HEK293 (cell line): ENCODE measurements around the gene HBA1.

Experiments used
- CTCF ChIA-PET: fragments of 350-600 bp; formaldehyde crosslinking; extraction: SDS; loops from one replicate; lab custom pipeline; 2021; ENCODE audit warnings: antibody characterized with exemption; lab: Yijun Ruan, JAX
- POLR2A ChIA-PET: fragments of 300-600 bp; formaldehyde crosslinking; extraction: SDS; loops from one replicate; lab custom pipeline; 2020; ENCODE audit warnings: antibody characterized with exemption, inconsistent platforms; lab: Yijun Ruan, JAX
- H3K27ac ChIP-seq: fragments of 200-500 bp; sonication (Bioruptor generic); 2 replicates; pipeline ENCODE4 v1.5.1; 2014; ENCODE audit warnings: low read depth, low read length, control low read depth, inconsistent platforms; ENCODE audit errors: extremely low read depth
- H3K36me3 ChIP-seq, 2 experiments: fragments of 200-500 bp in 1 of 2; sonication (Bioruptor generic) in 1 of 2; 1 replicate in 1 of 2; 2 replicates in 1 of 2; pipeline ENCODE4 v1.5.1; 2014 to 2017; ENCODE audit warnings: inconsistent platforms in 2 of 2, low read length in 2 of 2; ENCODE audit not compliant: control insufficient read depth in 2 of 2, insufficient read depth in 1 of 2
- H3K4me1 ChIP-seq: fragments of 200-500 bp; sonication (Bioruptor generic); 2 replicates; pipeline ENCODE4 v1.5.1; 2014; ENCODE audit warnings: mild to moderate bottlenecking, low read length, inconsistent platforms; ENCODE audit not compliant: control insufficient read depth, insufficient read depth
- H3K4me3 ChIP-seq: 2 replicates; pipeline ENCODE4 v1.5.1; 2011; ENCODE audit warnings: low read depth, mild to moderate bottlenecking, control low read depth, low read length, moderate library complexity
- H3K9me3 ChIP-seq: fragments of 200-500 bp; sonication (Bioruptor generic); 2 replicates; pipeline ENCODE4 v1.5.1; 2014; ENCODE audit warnings: low read depth, low read length, inconsistent platforms; ENCODE audit not compliant: control insufficient read depth, insufficient read depth
- EGR2 ChIP-seq: fragments of 450-650 bp; formaldehyde crosslinking; IDR thresholded peaks from 2 replicates; pipeline ENCODE4 v1.5.1; 2016; ENCODE audit warnings: low read depth, missing biosample characterization, missing genetic modification characterization
- KLF1 ChIP-seq: fragments of 450-650 bp; formaldehyde crosslinking; IDR thresholded peaks from 2 replicates; pipeline ENCODE4 v1.5.1; 2016; ENCODE audit warnings: missing biosample characterization, missing genetic modification characterization
- KLF10 ChIP-seq: fragments of 450-650 bp; IDR thresholded peaks from 2 replicates; pipeline ENCODE4 v1.5.1; 2018; ENCODE audit warnings: missing biosample characterization, mild to moderate bottlenecking, missing genetic modification characterization
- PATZ1 ChIP-seq: fragments of 450-650 bp; formaldehyde crosslinking; IDR thresholded peaks from 2 replicates; pipeline ENCODE4 v1.5.1; 2016; ENCODE audit warnings: missing biosample characterization, missing genetic modification characterization
- SETDB1 ChIP-seq: IDR thresholded peaks from one replicate; pipeline ENCODE4 v1.6.1; 2017; ENCODE audit warnings: mild to moderate bottlenecking, low read length, moderate library complexity, mixed read lengths; ENCODE audit not compliant: insufficient read length
- ZBTB17 ChIP-seq: fragments of 450-650 bp; formaldehyde crosslinking; IDR thresholded peaks from 2 replicates; pipeline ENCODE4 v1.5.1; 2016; ENCODE audit warnings: missing biosample characterization, missing genetic modification characterization
- ZBTB20 ChIP-seq: fragments of 450-650 bp; formaldehyde crosslinking; IDR thresholded peaks from 2 replicates; pipeline ENCODE4 v1.5.1; 2016; ENCODE audit warnings: missing biosample characterization, missing genetic modification characterization
- ZNF10 ChIP-seq: fragments of 450-650 bp; formaldehyde crosslinking; IDR thresholded peaks from 2 replicates; pipeline ENCODE4 v1.5.1; 2017; ENCODE audit warnings: missing biosample characterization, missing genetic modification characterization
- ZNF155 ChIP-seq: fragments of 450-650 bp; formaldehyde crosslinking; IDR thresholded peaks from 2 replicates; pipeline ENCODE4 v1.5.1; 2016; ENCODE audit warnings: missing biosample characterization, missing genetic modification characterization
- ZNF18 ChIP-seq: fragments of 450-650 bp; formaldehyde crosslinking; IDR thresholded peaks from 2 replicates; pipeline ENCODE4 v1.5.1; 2016; ENCODE audit warnings: missing biosample characterization, missing genetic modification characterization
- ZNF214 ChIP-seq: fragments of 450-650 bp; formaldehyde crosslinking; IDR thresholded peaks from 2 replicates; pipeline ENCODE4 v1.5.1; 2017; ENCODE audit warnings: missing biosample characterization, mild to moderate bottlenecking, missing genetic modification characterization, borderline replicate concordance
- ZNF510 ChIP-seq: fragments of 450-650 bp; formaldehyde crosslinking; IDR thresholded peaks from 2 replicates; pipeline ENCODE4 v1.5.1; 2018; ENCODE audit warnings: mild to moderate bottlenecking, missing genetic modification characterization, missing biosample characterization; ENCODE audit not compliant: insufficient replicate concordance
- ZNF660 ChIP-seq: fragments of 450-650 bp; IDR thresholded peaks from 2 replicates; pipeline ENCODE4 v1.5.1; 2018; ENCODE audit warnings: missing biosample characterization, mild to moderate bottlenecking, missing genetic modification characterization
- ZNF664 ChIP-seq: fragments of 450-650 bp; formaldehyde crosslinking; IDR thresholded peaks from 2 replicates; pipeline ENCODE4 v1.5.1; 2016; ENCODE audit warnings: missing biosample characterization, missing genetic modification characterization
- ZNF670 ChIP-seq: fragments of 450-650 bp; formaldehyde crosslinking; IDR thresholded peaks from 2 replicates; pipeline ENCODE4 v1.5.1; 2016; ENCODE audit warnings: missing biosample characterization, missing genetic modification characterization, low read depth
- TF ChIP-seq, protein P1 (sequence below): fragments of 450-650 bp; formaldehyde crosslinking; IDR thresholded peaks from 2 replicates; pipeline ENCODE4 v1.5.1; 2016; ENCODE audit warnings: missing biosample characterization, missing genetic modification characterization, borderline replicate concordance
- TF ChIP-seq, protein P2 (sequence below): fragments of 450-650 bp; formaldehyde crosslinking; optimal IDR thresholded peaks from 2 replicates; pipeline ENCODE3; 2016; ENCODE audit warnings: missing biosample characterization, mild to moderate bottlenecking, missing genetic modification characterization

HBA1 gene

GRCh38 chr16:177394-177822 lies 928 bp downstream of the HBA1 start (continued):
- TF ChIP-seq SETDB1 (no peak), KLF10 (0 out of 2 replicates have a peak, but pooled peaks have one; percentile 29), EGR2 (peak; percentile 63; the same call in 1 of the 2 replicates), PATZ1 (tag by site-specific recombination) (no peak), ZNF214 (no peak), ZNF670 (tag by site-specific recombination) (no peak), ZNF18 (tag by site-specific recombination) (no peak), ZNF155 (tag by site-specific recombination) (no peak), ZNF510 (tag by site-specific recombination) (no peak), ZNF660 (tag by site-specific recombination) (no peak), KLF1 (peak; percentile 94)
- TF ChIP-seq, protein P1, sequence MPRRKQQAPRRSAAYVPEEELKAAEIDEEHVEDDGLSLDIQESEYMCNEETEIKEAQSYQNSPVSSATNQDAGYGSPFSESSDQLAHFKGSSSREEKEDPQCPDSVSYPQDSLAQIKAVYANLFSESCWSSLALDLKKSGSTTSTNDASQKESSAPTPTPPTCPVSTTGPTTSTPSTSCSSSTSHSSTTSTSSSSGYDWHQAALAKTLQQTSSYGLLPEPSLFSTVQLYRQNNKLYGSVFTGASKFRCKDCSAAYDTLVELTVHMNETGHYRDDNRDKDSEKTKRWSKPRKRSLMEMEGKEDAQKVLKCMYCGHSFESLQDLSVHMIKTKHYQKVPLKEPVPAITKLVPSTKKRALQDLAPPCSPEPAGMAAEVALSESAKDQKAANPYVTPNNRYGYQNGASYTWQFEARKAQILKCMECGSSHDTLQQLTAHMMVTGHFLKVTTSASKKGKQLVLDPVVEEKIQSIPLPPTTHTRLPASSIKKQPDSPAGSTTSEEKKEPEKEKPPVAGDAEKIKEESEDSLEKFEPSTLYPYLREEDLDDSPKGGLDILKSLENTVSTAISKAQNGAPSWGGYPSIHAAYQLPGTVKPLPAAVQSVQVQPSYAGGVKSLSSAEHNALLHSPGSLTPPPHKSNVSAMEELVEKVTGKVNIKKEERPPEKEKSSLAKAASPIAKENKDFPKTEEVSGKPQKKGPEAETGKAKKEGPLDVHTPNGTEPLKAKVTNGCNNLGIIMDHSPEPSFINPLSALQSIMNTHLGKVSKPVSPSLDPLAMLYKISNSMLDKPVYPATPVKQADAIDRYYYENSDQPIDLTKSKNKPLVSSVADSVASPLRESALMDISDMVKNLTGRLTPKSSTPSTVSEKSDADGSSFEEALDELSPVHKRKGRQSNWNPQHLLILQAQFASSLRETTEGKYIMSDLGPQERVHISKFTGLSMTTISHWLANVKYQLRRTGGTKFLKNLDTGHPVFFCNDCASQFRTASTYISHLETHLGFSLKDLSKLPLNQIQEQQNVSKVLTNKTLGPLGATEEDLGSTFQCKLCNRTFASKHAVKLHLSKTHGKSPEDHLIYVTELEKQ (tag by site-specific recombination): no peak
- TF ChIP-seq, protein P2, sequence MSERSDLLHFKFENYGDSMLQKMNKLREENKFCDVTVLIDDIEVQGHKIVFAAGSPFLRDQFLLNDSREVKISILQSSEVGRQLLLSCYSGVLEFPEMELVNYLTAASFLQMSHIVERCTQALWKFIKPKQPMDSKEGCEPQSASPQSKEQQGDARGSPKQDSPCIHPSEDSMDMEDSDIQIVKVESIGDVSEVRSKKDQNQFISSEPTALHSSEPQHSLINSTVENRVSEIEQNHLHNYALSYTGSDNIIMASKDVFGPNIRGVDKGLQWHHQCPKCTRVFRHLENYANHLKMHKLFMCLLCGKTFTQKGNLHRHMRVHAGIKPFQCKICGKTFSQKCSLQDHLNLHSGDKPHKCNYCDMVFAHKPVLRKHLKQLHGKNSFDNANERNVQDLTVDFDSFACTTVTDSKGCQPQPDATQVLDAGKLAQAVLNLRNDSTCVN: peak; percentile 11

GRCh38 chr16:177981-178667 lies 1.6 kb downstream of the HBA1 start:
- TF ChIP-seq ZBTB17 (tag by site-specific recombination) (0 out of 2 replicates have a peak, but pooled peaks have one; percentile 5), ZNF10 (tag by site-specific recombination) (peak; percentile 86), ZBTB20 (tag by site-specific recombination) (0 out of 2 replicates have a peak, but pooled peaks have one; percentile 6), ZNF664 (tag by site-specific recombination) (no peak)
- TF ChIP-seq, all 188 proteins: peak for 3
- Histone ChIP-seq H3K27ac (no peak overlapping the region), H3K4me3 (no peak overlapping the region), H3K4me1 (peaks cover 5% of the 10 kb centered on the region; the same call in 1 of the 2 replicates), H3K9me3 (no peaks in the 10 kb centered on the region), H3K36me3 (no peaks in the 10 kb centered on the region; a peak in 1 of 3 replicates)
- CTCF ChIA-PET: interaction anchor here (0.7 to 1.4 kb wide), 5 partner anchors 63 to 112 kb away, joined by 3 to 11 read pairs (median 3); no protein-coding TSS in a partner anchor
- POLR2A ChIA-PET: no interaction called here
